Suprapubic skin (tissue), 4 donors: Measurements from ENCODE around the gene MYRFL. TPM values are rescaled to one million over a fixed set of nuclear protein-coding genes. Genes with fewer than 3 reads are reported as not detected.

Experiments
- DNase-seq, 2 donors: peaks; one replicate each; pipeline ENCODE4 v3.0.0-alpha.2; 2019; ENCODE audit warnings: low spot score in 2 of 2
- H3K27ac ChIP-seq: fragments of 200-600 bp; sonication (generic); one replicate; pipeline ENCODE4 v1.5.1; 2019
- H3K27me3 ChIP-seq: fragments of 200-600 bp; sonication (generic); one replicate; pipeline ENCODE4 v1.5.1; 2019
- H3K36me3 ChIP-seq: fragments of 200-600 bp; sonication (generic); one replicate; pipeline ENCODE4 v1.5.1; 2019
- H3K4me1 ChIP-seq: fragments of 200-600 bp; sonication (generic); one replicate; pipeline ENCODE4 v1.5.1; 2019
- H3K4me3 ChIP-seq: fragments of 200-600 bp; sonication (generic); one replicate; pipeline ENCODE4 v1.5.1; 2019; ENCODE audit warnings: mild to moderate bottlenecking
- H3K9me3 ChIP-seq: fragments of 200-600 bp; sonication (generic); one replicate; pipeline ENCODE4 v1.5.1; 2019
- CTCF ChIP-seq, 2 donors: fragments of 200-600 bp in 1 of 2; fragments of 450-650 bp in 1 of 2; sonication (generic) in 1 of 2; IDR thresholded peaks; one replicate each; pipeline ENCODE4 v1.5.1; 2016 to 2019; ENCODE audit warnings: antibody characterized with exemption in 2 of 2, mild to moderate bottlenecking in 1 of 2, moderate library complexity in 1 of 2
- EP300 ChIP-seq: sonication (generic); formaldehyde crosslinking; IDR thresholded peaks from one replicate; pipeline ENCODE4 v1.6.1; 2017; ENCODE audit warnings: antibody characterized with exemption
- POLR2A ChIP-seq, 2 donors: fragments of 450-650 bp; IDR thresholded peaks; one replicate each; pipeline ENCODE4 v1.6.1; 2017; ENCODE audit warnings: antibody characterized with exemption in 2 of 2, mild to moderate bottlenecking in 2 of 2, moderate library complexity in 2 of 2
- POLR2AphosphoS5 ChIP-seq, 3 donors: sonication (generic); formaldehyde crosslinking; IDR thresholded peaks; one replicate each; pipeline ENCODE4 v1.6.1; 2017; ENCODE audit warnings: antibody characterized with exemption in 3 of 3
- WGBS: methylation state at CpG from one replicate; pipeline ENCODE4 v1.1.5; 2018; 5-methylcytosine and 5-hydroxymethylcytosine counted together
- total RNA-seq, 4 donors: library from RNA; depleted of rRNA; stranded (reverse); fragments of >200 nt; gene quantifications; one replicate each; pipeline ENCODE4 v1.1.0, GENCODE V29; 2016

The MYRFL gene
- total RNA-seq, 4 donors from 2014 or later = 1.2 to 3.2 TPM; not detected in 2

- no peak for TF ChIP-seq CTCF (IDR thresholded peaks at IDR 0.05)
- TF ChIP-seq POLR2A (IDR thresholded peaks at IDR 0.05) = no peak
- no peak for TF ChIP-seq EP300
- no peak for TF ChIP-seq POLR2AphosphoS5 (IDR thresholded peaks at IDR 0.05)
- 57% methylated on average over 2 of the region's 2 CpGs for WGBS
- Histone ChIP-seq H3K36me3 (no peaks in the 10 kb centered on the region), H3K27ac (no peak overlapping the region), H3K9me3 (no peaks in the 10 kb centered on the region), H3K4me3 (no peak overlapping the region), H3K27me3 (peaks cover 4% of the 10 kb centered on the region), H3K4me1 (no peaks in the 10 kb centered on the region)
- no peak for DNase-seq
Observed at GRCh38 chr12:69873429-69873828, 48.4 kb downstream of the MYRFL start.

GRCh38 chr12:69874606-69875005 lies 49.6 kb downstream of the MYRFL start:
- Histone ChIP-seq H3K4me3 (no peak overlapping the region), H3K36me3 (no peaks in the 10 kb centered on the region), H3K9me3 (no peaks in the 10 kb centered on the region), H3K27me3 (no peaks in the 10 kb centered on the region), H3K4me1 (peaks cover 4% of the 10 kb centered on the region), H3K27ac (no peak overlapping the region)
- WGBS = 50% methylated on average over 1 of the region's 1 CpG
- DNase-seq = no peak
- TF ChIP-seq POLR2AphosphoS5 (IDR thresholded peaks at IDR 0.05) (no peak), CTCF (IDR thresholded peaks at IDR 0.05) (no peak), EP300 (no peak), POLR2A (IDR thresholded peaks at IDR 0.05) (no peak)

- TF ChIP-seq CTCF (IDR thresholded peaks at IDR 0.05) (no peak), POLR2AphosphoS5 (IDR thresholded peaks at IDR 0.05) (no peak), EP300 (no peak), POLR2A (IDR thresholded peaks at IDR 0.05) (no peak)
Observed at GRCh38 chr12:69875416-69875935, 50.4 kb downstream of the MYRFL start.

GRCh38 chr12:69879007-69879960 lies 54.3 kb downstream of the MYRFL start:
- H3K27me3 ChIP-seq = no peaks in the 10 kb centered on the region
- no peak overlapping the region for H3K27ac ChIP-seq
- WGBS = 13% methylated on average over 23 of the region's 23 CpGs
- TF ChIP-seq CTCF (IDR thresholded peaks at IDR 0.05) (peak; percentile 79 to 87), POLR2AphosphoS5 (IDR thresholded peaks at IDR 0.05) (no peak)
- no peak for DNase-seq
- H3K9me3 ChIP-seq = no peaks in the 10 kb centered on the region
- no peaks in the 10 kb centered on the region for H3K36me3 ChIP-seq
- H3K4me1 ChIP-seq = peaks cover 4% of the 10 kb centered on the region
- peak overlapping the region; percentile 34 for H3K4me3 ChIP-seq

More at GRCh38 chr12:69875416-69875935, 50.4 kb downstream of the MYRFL start:
- Histone ChIP-seq H3K27me3 (no peaks in the 10 kb centered on the region), H3K9me3 (no peaks in the 10 kb centered on the region), H3K36me3 (no peaks in the 10 kb centered on the region), H3K4me3 (no peak overlapping the region), H3K27ac (no peak overlapping the region), H3K4me1 (peaks cover 4% of the 10 kb centered on the region)
- no peak for DNase-seq
- 92% methylated on average over 10 of the region's 11 CpGs for WGBS

GRCh38 chr12:69880571-69880970 lies 55.5 kb downstream of the MYRFL start:
- Histone ChIP-seq H3K27me3 (no peaks in the 10 kb centered on the region), H3K27ac (no peak overlapping the region), H3K36me3 (no peaks in the 10 kb centered on the region), H3K9me3 (no peaks in the 10 kb centered on the region), H3K4me3 (no peak overlapping the region), H3K4me1 (peaks cover 7% of the 10 kb centered on the region)
- no peak for TF ChIP-seq POLR2A (IDR thresholded peaks at IDR 0.05)
- no peak for TF ChIP-seq CTCF (IDR thresholded peaks at IDR 0.05)
- no peak for TF ChIP-seq EP300
- no peak for TF ChIP-seq POLR2AphosphoS5 (IDR thresholded peaks at IDR 0.05)
- WGBS = 88% methylated on average over 4 of the region's 4 CpGs
- no peak for DNase-seq
